ENCODE data around the gene SP140L. TPM values are rescaled to one million over a fixed set of nuclear protein-coding genes. Genes with fewer than 3 reads are reported as not detected.

Gene SP140L
- total and polyA plus RNA-seq, 8 donors = 3.1 to 10.9 (median 5.0) TPM

- no peak overlapping the region for H3K27ac ChIP-seq
- FAIRE-seq (no peak), DNase-seq (no peak), ATAC-seq (no peak)
- intact Hi-C loops (cut with DNase I) = no loop called here
- no peaks in the 10 kb centered on the region for H3K27me3 ChIP-seq
- H3K36me3 ChIP-seq = no peaks in the 10 kb centered on the region
- no peak overlapping the region for H3K4me3 ChIP-seq
- TF ChIP-seq CTCF (IDR thresholded peaks at IDR 0.05) = no peak
- WGBS, 2 donors = 75 to 85% methylated on average over 1 of the region's 1 CpG
- no peaks in the 10 kb centered on the region for H3K4me1 ChIP-seq
- H3K9me3 ChIP-seq = no peaks in the 10 kb centered on the region
These were observed 16.8 kb downstream of the SP140L start for GRCh38 chr2:230343747-230344146.

- H3K27ac ChIP-seq = no peak overlapping the region
- FAIRE-seq = no peak
- DNase-seq = no peak
- no peaks in the 10 kb centered on the region for H3K36me3 ChIP-seq
- WGBS, 2 donors = 89 to 91% methylated on average over 1 of the region's 1 CpG
- H3K27me3 ChIP-seq = no peaks in the 10 kb centered on the region
- no peak for ATAC-seq
- H3K4me3 ChIP-seq = no peak overlapping the region
- TF ChIP-seq CTCF (IDR thresholded peaks at IDR 0.05) = no peak
- H3K4me1 ChIP-seq = no peaks in the 10 kb centered on the region
- no peaks in the 10 kb centered on the region for H3K9me3 ChIP-seq
- intact Hi-C loops (cut with DNase I) = no loop called here
These were observed 19.5 kb downstream of the SP140L start for GRCh38 chr2:230346465-230346864.

GRCh38 chr2:230346921-230347533, 20.0 kb downstream of the SP140L start:
- 78 to 86% methylated on average over 1 of the region's 1 CpG for WGBS, 2 donors
- H3K9me3 ChIP-seq = no peaks in the 10 kb centered on the region
- ATAC-seq = no peak

GRCh38 chr2:230347659-230348305, 20.8 kb downstream of the SP140L start:
- no peak for TF ChIP-seq CTCF (IDR thresholded peaks at IDR 0.05)
- no peak for DNase-seq
- peak in 1 of 4 donors; percentile 40 for ATAC-seq
- intact Hi-C loops (cut with DNase I) = no loop called here
- no peaks in the 10 kb centered on the region for H3K36me3 ChIP-seq
- no peak overlapping the region for H3K27ac ChIP-seq
- 78 to 88% methylated on average over 6 of the region's 6 CpGs for WGBS, 2 donors
- no peaks in the 10 kb centered on the region for H3K9me3 ChIP-seq
- FAIRE-seq = no peak
- no peaks in the 10 kb centered on the region for H3K4me1 ChIP-seq
- no peak overlapping the region for H3K4me3 ChIP-seq
- H3K27me3 ChIP-seq = no peaks in the 10 kb centered on the region

More at GRCh38 chr2:230346921-230347533, 20.0 kb downstream of the SP140L start:
- Histone ChIP-seq H3K4me3 (no peak overlapping the region), H3K27ac (no peak overlapping the region), H3K4me1 (no peaks in the 10 kb centered on the region), H3K27me3 (no peaks in the 10 kb centered on the region), H3K36me3 (no peaks in the 10 kb centered on the region)
- DNase-seq = no peak
- no peak for FAIRE-seq
- intact Hi-C loops (cut with DNase I) = no loop called here
- no peak for TF ChIP-seq CTCF (IDR thresholded peaks at IDR 0.05)

GRCh38 chr2:230348787-230349186, 21.8 kb downstream of the SP140L start:
- H3K27ac ChIP-seq = no peak overlapping the region
- no peak for DNase-seq
- H3K36me3 ChIP-seq = no peaks in the 10 kb centered on the region
- no peak for TF ChIP-seq CTCF (IDR thresholded peaks at IDR 0.05)
- no peaks in the 10 kb centered on the region for H3K9me3 ChIP-seq
- no peaks in the 10 kb centered on the region for H3K27me3 ChIP-seq
- intact Hi-C loops (cut with DNase I) = no loop called here
- no peak overlapping the region for H3K4me3 ChIP-seq
- no peaks in the 10 kb centered on the region for H3K4me1 ChIP-seq
- FAIRE-seq = no peak
- ATAC-seq = no peak
